ENCODE results near the gene AGMO.
A peak's percentile ranks its signal among the peaks of the same experiment; 100 is the strongest.

- TF ChIP-seq POLR2AphosphoS5 (IDR thresholded peaks at IDR 0.05) (peak in 1 of 4 donors; percentile 25), CTCF (IDR thresholded peaks at IDR 0.05) (no peak)
Measured at GRCh38 chr7:15586266-15586665, 24.5 kb upstream of the AGMO start.
